HG03039 (cell line): ENCODE measurements around the gene BATF3.

Experiments used
- ATAC-seq: cut with Tn5 transposase; IDR thresholded peaks from one replicate; pipeline ENCODE4 v1.9.1; 2021; ENCODE audit warnings: mild to moderate bottlenecking, moderate library complexity; ENCODE audit not compliant: unreplicated experiment

BATF3 gene

DNA sequence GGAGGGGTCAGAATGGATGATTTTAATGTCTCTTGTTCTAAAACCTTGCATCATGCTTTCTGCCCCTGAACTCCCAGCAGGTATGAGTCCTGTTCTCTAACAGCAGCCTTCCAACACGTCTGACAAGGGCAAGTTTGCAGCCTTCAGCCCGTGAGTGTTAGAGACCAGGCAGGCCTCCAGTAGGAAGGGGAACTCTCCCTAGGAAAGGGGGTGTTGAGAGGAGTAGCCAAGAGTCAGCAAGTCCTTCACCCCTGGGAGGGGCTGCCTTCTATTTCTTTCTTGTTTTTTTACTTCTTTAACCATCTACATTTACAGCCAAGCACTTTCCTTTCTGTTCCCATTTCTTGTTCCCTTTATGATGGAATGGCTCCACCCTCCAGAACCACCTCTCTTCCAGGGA, 14.2 kb downstream of the BATF3 start:
- no peak for ATAC-seq

DNA sequence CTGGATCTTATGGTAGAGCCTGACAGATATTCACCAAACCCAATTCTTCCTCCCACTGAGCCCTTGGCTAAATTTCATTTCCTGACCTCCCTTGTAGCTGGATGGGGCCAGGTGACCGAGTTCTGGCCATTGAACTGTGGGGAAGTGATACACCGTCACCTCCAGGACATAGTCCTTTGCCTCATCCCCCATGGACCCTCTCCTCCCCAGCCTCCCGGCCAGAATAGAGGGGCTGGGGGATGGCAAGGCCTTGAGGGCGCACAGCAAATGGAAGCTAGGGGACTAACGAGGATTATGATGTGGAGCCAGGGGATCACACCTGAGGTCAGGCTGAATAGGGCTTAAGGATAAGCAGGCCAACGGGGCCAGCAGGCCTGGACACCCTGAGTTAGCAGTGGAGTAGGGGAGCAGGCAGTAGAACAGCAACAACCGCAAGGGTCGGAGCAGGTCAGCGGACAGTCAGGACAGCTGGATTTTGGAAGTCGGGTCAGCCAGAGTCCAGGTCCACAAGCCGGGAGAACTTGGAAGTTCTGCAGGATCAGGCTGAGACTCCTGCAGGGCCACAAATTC, 15.0 kb downstream of the BATF3 start:
- no peak for ATAC-seq

DNA sequence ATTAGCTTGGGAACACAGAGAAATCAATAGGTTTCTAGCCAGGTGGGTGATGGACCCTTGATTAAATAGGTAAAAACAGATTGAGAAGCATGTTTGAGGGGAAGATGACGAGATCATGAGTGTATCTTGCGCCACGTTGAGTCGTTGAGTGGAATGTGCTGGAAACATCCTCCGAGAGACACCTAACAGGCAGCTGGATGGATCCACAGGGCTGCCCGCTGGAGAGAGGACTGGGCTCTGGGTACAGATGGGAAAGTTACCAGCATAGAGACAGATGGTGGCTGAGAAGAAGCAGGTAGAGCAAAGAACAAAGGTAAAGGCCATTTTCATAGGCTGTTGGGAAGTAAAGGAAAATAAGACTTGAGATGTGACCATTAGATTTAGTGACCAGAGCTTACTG, 15.6 kb downstream of the BATF3 start:
- ATAC-seq: no peak

DNA sequence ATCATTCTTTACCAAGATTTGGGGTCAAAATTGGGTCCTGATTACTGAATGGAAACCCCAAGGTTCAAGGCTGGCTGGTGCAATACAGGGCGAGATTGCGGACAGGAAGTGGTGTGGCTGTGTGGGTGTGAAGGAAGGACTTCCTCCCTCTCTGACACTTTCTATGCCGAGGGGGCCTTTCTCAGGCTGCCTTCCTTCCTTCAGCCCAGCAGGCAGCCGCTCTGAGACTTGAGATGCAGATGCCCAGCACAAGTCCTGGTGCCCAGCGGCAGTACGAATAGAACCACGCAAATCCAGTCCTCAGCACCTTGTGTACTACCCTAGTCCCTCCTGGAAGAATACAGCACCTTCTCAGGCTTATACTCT, 16.3 kb downstream of the BATF3 start:
- peak; percentile 44 for ATAC-seq

DNA sequence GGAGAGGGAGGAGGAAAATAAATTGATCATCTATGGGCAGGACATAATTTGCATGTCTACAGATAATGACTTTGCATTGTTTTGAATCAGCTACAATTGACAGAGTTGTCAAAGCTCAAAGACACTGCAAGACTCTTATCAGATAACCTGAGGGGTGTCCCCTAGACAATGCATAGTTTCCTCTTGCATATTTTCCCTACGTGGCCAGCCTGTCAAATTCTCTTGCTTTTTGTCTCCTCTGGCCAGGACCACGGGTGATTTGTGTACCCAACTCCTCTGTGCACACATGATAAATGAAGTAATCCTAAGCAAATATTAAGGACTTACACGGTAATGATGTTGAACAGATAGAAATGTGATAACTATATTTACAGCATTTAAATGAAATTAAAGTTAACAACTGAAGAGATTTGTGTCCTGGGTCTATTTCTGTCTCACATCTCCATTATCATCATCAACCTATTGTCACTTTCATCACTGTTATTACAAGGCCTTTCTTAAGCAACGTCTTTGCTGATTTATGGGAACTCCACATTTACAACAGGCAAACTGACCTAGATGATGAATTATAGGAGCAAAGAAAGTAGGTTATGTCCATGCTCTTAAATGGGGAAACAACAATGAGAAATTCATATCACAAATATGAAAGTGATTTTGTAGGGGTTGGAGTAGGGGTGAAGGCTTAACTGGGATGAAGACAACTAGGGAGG, 18.8 kb downstream of the BATF3 start:
- ATAC-seq: no peak

DNA sequence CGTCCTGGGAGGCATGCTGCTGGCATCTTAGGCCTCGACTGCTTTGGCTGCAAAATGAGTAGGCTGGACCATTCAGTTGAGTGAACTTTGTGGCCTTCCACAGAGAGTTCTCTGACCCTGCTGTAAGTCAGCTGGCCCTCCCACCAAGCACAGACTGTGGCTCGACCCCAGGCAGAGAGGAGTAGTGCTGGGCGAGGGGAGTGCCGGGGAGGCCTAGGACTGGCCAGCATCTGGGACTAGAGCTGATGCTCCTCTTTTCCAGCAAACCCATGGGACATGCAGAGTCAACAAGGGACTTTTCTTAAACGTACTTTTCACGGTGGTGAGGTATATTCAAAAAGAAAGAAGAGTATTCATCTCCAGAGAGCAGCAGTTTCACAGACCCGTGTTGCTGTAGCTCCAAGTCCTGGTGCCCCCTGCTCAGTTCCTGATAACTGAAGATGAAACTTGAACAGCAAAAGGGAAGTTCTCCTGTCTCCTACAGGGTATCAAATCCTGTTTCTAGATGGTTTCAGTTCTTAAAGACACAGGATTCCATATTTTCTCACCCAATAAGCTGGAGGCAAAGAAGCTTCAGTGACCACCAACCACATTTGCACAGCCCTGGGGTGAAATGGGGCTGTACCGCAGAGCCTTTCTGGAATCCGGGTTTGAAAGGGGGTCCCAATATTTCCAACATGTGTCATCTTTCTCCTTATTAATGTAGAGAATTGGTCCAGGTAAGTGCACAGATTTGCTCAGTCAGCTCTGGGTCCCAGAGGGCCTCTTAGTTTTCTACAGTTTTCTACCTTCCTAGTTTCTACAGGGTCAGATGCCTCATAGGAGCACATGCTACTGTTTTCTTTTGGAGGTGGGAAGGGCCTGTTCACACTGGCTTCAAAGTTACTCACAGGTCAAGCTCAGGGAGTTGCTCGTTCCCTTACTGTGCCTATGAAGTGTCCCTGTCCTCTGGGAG, 20.9 kb downstream of the BATF3 start:
- ATAC-seq: peak; percentile 53

DNA sequence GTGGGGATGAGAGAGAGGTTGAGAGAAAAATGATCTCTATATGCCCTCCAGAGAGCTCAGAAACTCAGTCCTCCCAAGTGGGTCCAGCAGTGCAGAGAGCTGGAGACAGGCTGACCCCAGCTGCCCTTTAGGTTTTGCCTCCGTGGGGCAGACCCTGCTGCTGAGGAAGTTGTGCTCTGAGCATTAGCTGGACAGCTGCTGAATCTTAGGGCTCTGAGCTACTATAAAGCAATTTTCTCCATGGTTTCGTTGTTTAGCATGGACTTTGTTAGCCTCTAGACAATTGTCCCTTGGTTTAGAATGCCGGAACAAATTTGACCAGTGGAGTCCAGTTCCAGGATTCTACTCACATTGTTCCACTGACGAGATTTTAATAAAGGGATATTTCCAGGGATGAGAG, 22.1 kb downstream of the BATF3 start:
- no peak for ATAC-seq

DNA sequence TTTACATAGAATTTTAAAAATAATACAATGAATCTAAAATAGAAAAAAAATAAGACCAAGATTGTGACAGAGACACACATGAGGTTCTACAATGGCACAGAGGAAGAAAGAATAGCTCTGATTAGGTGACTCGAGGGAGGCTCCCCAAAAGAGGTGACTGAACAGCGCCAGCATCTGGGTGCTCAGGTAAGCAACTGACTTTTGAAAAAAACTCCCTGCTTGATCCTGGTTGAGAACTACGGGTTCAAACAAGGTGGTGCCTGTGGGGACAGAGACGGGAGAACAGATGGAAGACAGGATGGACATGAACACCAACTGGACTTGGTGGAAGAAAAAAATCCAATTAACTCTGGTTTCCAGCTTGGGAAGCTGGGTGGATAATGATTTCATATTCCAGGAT, 22.5 kb downstream of the BATF3 start:
- ATAC-seq: no peak

DNA sequence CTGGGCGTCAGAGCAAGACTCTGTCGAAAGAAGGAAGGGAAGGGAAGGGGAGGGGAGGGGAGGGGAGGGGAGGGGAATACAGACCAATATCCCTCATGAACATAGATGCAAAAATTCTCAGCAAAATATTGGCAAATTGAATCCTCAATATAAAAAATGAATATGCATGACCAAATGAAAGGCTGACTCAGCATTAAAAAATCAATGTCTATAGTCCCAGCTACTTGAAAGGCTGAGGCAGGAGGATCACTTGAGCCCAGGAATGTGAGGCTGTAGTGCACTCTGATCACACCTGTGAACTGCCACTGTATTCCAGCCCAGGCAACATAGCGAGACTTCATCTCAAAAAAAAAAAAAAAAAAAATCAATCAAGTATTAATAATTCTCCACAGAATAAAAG, 24.0 kb downstream of the BATF3 start:
- ATAC-seq: no peak

DNA sequence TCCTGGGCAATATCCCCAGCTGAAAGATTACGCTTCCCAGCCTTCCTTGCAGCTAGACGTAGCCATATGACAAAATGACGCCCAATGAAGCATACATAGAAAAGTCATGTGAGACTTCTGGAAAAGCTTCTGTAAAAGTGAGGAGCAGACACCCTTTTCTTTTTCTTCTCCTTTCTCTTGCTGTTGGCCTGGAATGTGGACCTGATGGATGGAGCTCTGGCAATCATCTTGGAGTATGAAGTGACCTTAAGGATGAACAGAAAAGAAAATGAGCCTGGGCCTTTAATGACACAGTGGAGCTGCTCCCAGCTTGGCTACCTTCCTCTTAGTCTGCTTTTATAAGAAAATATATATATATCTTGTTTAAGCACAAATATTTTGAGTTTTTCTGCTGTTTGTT, 24.8 kb downstream of the BATF3 start:
- no peak for ATAC-seq

DNA sequence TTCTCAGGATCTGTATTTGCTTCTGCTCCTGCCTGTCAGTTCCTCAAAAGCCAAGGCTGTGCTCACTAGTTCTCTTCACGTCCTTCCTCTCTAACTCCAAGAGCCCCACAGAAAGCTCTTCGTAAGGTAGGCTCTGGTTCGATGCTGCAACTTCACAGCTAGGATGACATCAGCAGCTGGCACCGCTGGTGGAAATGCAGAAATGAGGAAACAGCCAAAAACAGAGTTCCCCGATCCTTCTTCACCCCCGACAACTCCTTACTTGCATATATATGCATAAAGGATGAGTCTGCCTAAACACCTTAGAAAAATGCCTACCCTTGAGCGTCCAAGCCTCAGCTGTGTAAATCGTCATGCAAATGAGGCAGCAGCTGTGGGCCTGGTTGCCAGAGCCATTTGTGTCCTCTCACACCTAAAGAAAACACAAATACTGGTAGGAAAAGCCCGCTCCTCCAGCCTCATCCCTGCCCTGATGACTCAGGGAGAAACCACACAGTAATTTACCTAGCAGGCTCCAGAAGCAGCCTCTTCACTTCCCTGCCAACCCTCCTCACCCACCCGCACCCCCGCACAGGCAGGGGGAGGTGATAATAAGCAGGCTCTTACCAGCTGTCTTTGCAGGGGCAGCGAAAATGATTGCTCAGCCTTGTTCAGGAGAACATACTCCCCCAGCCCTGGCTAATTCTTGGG, 28.2 kb downstream of the BATF3 start:
- ATAC-seq: no peak

DNA sequence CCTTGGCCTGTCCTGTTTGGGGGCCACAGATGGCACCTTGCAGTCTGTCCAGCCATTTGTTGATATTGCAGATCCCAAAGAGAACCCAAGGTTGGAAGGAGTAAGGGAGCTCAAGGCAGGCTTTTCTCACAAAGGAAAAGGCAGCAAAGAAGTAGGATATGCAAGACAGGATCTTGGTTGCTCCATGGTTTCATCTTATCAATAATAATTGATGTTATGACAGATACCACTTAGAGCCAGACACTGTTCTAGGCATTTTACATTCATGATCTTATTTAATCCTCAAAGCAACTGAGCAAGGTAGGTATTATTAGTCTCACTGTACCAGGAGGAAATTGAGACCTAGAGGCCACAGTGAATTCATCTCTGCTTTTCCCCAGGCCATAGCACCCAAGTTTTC, 28.8 kb downstream of the BATF3 start:
- ATAC-seq: no peak

DNA sequence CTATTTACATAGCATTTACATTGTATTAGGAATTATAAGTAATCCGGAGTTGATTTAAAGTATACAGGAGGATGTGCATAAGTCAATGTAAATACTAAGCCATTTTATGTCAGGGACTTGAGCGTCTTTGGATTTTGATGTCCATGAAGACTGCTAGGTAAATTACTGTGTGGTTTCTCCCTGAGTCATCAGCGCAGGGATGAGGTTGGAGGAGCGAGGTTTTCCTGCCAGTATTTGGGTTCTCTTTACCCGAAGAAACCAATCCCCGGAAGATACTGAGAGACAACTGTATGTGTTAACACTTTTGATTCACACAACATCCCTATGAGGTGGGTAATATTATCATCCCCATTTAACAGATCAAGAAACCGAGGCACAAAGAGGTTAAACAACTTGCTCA, 29.3 kb downstream of the BATF3 start:
- ATAC-seq: no peak

DNA sequence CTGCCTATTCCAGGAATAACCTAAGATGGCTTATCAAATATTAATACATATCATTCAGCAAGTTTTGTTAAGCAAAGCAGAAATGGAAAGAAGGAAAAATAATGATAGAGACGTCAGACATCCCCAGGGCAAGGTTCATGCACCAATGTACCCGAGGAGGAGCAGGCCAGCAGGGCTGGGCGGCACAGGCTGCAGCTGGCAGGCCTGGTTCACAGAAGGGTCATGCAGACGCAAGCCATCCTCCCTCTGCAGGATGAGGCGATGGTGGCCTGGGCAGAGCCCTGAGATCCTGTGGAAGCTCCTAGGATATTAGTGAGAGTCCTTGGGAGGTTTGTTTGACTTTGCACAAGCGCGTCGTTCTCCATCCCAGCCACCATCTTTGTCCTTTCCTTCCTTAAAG, 30.0 kb downstream of the BATF3 start:
- ATAC-seq: no peak

DNA sequence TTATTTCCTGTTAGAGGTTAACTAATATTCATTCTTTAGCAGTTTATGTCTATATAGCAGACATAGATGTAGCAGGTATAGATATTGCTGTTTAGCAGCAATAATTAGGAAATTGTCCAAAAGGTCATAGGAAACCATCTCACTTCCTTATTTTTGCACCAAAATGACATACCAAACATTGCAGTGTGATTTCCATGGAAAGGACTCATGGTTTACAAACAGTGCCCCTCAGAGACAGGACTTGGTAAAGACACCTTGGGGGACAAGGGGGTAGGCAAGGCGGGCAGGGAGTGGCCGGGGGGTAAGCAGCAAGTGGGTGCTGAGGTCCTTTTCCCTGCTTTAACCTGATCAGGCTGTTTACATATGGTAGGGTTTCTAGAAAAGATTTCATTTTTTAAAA, 30.5 kb downstream of the BATF3 start:
- ATAC-seq: no peak

DNA sequence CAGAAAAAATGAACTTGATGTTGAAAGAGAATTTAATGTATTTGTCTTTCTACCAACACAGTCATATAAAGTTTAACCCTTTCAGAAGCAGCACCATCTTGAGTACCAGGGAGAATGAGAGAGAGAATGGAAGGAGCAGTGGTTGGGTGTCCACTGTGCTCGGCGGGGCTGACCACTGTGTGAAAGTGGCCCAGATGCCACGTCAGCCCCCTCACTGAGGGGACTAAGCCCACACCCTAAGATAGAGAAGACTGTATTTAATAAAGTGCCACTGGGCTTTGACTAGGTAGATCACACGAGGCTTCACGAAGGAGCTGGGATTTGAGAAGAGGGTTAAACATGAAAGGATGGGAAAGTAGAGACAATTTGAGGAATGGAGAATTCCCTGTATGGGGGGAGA, 31.2 kb downstream of the BATF3 start:
- no peak for ATAC-seq

DNA sequence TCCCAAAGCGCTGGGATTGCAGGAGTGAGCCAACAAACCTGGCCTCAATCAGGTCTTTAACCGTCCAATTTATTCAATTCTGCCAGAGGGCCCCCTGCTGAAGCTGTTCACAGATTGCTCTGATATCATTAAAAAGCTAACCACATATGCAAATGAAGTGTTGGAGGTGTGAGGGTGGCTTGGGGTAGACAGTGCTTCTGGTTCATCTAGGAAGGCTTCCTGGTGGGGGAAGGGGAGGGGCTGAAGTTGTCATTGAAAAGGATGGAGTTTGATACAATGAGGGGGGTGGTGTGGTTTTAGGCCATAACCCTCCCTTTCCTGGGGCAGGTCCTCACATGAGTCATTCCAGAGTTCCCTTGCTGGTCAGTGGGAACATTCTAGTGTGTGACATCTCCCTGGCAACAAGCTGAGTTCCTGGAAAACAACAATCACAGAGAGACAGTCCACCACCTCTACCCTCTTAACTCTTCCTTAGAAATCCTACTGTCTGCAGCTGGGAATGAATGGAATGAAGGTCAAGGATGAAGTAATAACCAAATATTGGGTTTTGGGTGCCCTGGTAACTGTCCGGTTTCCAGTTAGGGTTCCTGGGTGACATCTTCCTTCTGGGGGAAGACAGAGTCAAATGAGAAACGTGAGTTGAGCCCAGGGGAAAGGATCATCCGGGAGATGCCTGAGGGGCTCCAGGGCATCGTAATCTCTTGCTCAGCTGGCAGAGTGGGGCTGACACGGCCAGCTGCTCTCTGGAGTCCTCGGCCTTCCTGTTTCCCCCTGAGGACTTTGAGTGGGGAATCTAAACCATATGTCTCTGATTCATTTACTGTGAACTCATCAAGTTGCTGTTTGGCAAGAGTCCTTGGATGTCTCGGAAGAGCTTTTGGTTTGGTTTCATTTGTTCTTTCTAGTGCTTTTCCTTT, 32.2 kb downstream of the BATF3 start:
- no peak for ATAC-seq

DNA sequence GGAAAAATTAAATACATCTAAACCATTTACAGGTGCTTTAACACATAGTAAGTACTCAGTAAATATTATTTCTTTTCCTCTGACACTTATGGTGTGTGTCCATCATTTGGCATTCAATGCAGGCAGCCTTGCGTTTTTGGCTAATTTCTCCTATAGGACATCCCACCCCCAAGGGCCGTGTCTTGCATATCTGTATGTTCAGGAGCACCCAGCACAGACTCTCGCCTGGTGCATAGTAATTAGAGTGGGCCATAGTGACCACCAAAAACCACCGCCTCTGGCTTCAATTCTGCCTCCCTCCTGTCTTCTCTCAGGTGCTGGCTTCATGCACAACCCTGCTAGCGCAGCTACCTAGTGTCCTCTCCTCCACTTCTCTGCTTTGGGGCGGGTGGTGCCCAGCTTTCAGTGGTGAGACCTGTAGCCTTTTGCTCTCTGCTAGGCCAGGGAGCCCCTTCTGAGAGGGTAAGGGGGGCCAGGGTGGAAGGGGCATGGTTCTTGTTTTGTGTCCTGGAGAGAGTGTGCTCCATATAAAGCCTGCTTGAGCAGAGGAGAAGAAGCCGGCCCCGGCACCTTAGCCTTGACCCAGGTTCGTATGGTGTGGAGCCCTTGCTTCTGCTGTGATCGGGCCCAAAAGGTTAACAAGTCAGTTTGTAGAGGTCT, 33.4 kb downstream of the BATF3 start:
- ATAC-seq: no peak

DNA sequence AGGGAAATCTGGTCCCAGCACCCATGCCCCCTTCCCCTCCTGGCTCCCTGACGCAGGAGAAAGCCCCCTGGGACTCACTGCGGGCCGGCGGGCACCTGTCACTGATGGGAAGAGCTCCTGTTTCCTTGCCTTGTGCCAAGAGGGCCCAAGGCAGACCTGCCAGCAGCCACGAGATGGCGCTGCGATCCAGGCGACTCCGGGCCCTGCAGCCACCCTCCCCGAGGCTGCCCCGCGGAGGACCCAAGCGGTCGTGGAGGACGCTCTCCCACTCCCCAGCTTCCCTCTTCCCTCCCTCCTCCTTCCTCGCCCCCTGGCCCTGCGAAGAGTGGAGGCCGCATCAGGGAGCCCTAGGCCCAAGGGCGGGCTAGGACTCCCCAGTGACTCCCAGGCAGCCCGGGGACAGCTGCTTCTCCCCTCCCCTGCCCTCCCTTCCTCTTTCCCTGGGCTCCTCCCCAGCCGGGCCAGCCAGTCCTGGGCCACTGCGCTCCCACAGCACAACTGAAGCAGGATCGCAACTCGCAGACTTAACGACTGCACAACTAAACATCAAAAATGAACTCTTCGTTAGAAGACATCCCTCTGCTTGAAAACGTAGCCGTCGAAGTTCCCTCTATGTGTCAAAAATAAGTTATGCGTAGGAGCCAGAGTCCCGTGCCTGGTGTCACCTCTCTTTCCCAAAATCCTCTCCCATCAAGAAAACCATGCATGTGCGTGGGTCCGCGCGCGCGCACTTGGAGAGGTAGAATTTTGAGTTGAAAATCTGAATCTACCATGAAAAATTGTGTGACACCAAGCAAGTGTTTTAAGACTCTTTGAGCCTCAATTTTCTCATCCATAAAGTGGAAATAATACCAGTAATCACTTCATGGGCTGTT, 34.2 kb downstream of the BATF3 start:
- ATAC-seq: peak; percentile 84
